AG09319 (cell line): ENCODE data around the gene APLP1.

Source experiments
- DNase-seq: peaks from one replicate; pipeline ENCODE4 v3.0.0-alpha.2; 2010; ENCODE audit warnings: low read depth; ENCODE audit errors: extremely low read depth
- CTCF ChIP-seq: IDR thresholded peaks from 2 replicates; pipeline ENCODE4 v1.5.1; 2011; ENCODE audit warnings: low read depth, mild to moderate bottlenecking, inconsistent platforms, low read length, moderate library complexity

The APLP1 gene

GRCh38 chr19:35841961-35842595, 26.3 kb upstream of the APLP1 start:
- DNase-seq, result no peak
- no peak for TF ChIP-seq CTCF

GRCh38 chr19:35842666-35843272, 25.6 kb upstream of the APLP1 start:
- no peak for TF ChIP-seq CTCF
- DNase-seq, result no peak

GRCh38 chr19:35843676-35844481, 24.5 kb upstream of the APLP1 start:
- DNase-seq, result no peak

GRCh38 chr19:35844482-35845214, 23.7 kb upstream of the APLP1 start:
- no peak for TF ChIP-seq CTCF
- DNase-seq, result no peak

More at GRCh38 chr19:35843676-35844481, 24.5 kb upstream of the APLP1 start:
- TF ChIP-seq CTCF, result no peak

- no peak for DNase-seq
- TF ChIP-seq CTCF, result no peak
Observed at GRCh38 chr19:35845215-35846037, 22.9 kb upstream of the APLP1 start.

GRCh38 chr19:35846038-35846668, 22.2 kb upstream of the APLP1 start:
- TF ChIP-seq CTCF, result no peak
- no peak for DNase-seq
